Measurements from ENCODE around the gene IGF1.

GRCh38 chr12:102438047-102438826 is 42.1 kb downstream of the IGF1 start:
- TF ChIP-seq POLR2A (IDR thresholded peaks at IDR 0.05; ENCODE audit: low read depth, low read length) (no peak), POLR2AphosphoS5 (IDR thresholded peaks at IDR 0.05; ENCODE audit: low read depth, low read length) (no peak), TAF1 (IDR thresholded peaks at IDR 0.05; ENCODE audit: borderline replicate concordance, low read depth, low read length) (no peak)
